GM12801 (cell line): Measurements from ENCODE around the gene TBC1D9B.

Experiments used
- TF ChIP-seq, protein P1 (sequence below): IDR thresholded peaks from one replicate; pipeline ENCODE4 v1.5.1; 2011; ENCODE audit warnings: control low read depth; ENCODE audit not compliant: insufficient read length; ENCODE audit errors: extremely low read depth

Gene TBC1D9B

GRCh38 chr5:179889885-179890284 lies 17.8 kb downstream of the TBC1D9B start:
- TF ChIP-seq, protein P1, sequence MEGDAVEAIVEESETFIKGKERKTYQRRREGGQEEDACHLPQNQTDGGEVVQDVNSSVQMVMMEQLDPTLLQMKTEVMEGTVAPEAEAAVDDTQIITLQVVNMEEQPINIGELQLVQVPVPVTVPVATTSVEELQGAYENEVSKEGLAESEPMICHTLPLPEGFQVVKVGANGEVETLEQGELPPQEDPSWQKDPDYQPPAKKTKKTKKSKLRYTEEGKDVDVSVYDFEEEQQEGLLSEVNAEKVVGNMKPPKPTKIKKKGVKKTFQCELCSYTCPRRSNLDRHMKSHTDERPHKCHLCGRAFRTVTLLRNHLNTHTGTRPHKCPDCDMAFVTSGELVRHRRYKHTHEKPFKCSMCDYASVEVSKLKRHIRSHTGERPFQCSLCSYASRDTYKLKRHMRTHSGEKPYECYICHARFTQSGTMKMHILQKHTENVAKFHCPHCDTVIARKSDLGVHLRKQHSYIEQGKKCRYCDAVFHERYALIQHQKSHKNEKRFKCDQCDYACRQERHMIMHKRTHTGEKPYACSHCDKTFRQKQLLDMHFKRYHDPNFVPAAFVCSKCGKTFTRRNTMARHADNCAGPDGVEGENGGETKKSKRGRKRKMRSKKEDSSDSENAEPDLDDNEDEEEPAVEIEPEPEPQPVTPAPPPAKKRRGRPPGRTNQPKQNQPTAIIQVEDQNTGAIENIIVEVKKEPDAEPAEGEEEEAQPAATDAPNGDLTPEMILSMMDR = no peak

GRCh38 chr5:179887802-179888201 lies 19.9 kb downstream of the TBC1D9B start:
- TF ChIP-seq, protein P1 = no peak

DNA sequence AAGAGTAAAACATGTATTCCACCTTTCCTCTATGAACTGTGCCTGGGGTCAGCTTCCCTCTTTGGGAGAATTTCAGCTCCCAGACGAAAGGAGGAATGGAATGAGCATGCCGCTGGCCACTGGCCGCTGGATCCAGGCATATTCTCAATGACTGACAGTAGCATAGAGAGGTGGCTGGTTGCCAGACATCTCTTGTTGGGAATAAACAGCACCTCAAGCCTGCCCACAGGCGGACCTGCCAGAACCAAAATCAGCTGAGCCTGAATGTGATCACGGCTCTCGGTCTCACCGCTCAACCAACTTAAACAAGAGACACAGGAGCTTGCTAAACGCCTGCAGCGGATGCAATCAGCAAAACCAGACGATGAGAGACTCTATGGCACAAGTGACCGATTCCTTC lies 20.6 kb downstream of the TBC1D9B start:
- TF ChIP-seq, protein P1 = no peak

DNA sequence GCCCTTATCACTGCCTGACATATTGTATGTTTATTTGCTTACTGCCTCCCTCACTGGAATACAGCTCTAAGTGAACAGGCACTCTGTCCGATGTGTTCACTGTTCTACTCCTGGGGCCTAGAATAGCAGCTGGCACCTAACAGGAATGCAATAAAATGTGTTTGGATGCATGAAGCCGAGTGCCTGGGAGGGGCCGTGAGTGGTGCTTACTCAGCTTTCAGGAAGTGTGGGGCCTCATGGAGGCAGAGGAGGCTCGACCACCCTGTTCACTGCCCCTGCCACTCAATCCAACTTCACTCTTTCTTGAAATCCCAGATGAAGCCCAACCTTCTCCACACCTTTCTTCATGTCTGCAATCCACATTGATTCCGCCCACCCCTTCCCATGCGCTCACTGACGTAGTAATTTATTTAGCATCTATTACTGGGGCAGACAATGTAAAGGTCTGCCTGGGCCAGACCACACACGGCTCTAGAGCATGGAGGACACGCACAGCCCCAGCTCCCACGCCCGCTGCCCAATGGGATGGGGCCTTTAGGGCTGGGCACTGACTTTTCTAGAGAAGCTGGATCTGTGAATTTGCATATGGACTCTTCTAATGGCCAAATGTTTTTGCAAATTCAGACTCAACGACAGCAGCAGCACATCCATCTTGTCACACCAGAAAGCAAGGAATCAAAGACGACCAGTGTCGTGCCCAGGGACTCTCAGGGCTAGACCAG lies 21.3 kb downstream of the TBC1D9B start:
- TF ChIP-seq, protein P1 = no peak

- TF ChIP-seq, protein P1 = no peak
Measured at GRCh38 chr5:179885491-179886090, 22.1 kb downstream of the TBC1D9B start.

DNA sequence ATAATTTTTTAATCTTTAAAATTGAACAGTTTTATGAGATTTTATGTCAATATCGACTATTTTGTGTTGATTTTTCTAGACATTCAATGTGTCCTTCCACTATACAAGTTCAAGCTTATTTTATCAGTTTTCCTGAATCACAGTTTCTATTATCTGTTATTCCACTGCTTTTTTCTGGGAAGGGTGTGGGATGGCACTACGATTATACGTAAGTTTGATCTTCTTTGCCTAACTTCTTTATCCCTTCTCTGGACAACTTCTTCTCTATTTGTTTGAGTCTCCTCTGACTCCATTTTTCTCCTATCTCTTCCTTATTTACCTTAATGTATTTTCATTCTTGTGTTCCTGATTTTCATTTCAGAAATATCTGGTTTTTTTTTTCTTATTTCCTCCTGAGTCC lies 24.5 kb downstream of the TBC1D9B start:
- TF ChIP-seq, protein P1 = no peak

DNA sequence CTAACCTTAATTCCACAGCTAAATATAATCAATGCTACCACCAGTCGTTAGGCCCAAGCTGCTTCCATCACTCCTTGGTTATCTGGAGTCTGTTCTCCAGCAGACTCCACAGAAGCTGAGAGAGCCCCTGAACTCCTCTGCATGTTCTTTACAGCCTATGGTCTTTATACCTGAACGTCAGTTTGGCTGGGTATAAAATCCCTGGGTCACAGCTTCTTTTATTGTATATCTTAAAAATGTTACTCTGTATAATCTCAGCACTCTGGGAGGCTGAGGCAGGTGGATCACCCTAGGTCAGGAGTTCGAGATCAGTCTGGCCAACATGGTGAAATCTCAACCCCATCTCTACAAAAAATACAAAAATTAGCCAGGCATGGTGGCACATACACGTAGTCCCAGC lies 25.4 kb downstream of the TBC1D9B start:
- TF ChIP-seq, protein P1 = no peak
